Ishikawa (cell line): ENCODE results near the gene PRRC2A.

Experiments used
- CEBPB ChIP-seq: IDR thresholded peaks from 2 replicates; pipeline ENCODE4 v1.6.1; 2012
- CREB1 ChIP-seq: IDR thresholded peaks from 2 replicates; pipeline ENCODE4 v1.6.1; 2012; ENCODE audit warnings: low read depth
- EGR1 ChIP-seq: IDR thresholded peaks from 2 replicates; pipeline ENCODE4 v1.6.1; 2012
- EP300 ChIP-seq: IDR thresholded peaks from 2 replicates; pipeline ENCODE4 v1.6.1; 2012; ENCODE audit warnings: borderline replicate concordance
- FOXM1 ChIP-seq: IDR thresholded peaks from 2 replicates; pipeline ENCODE4 v1.6.1; 2012; ENCODE audit warnings: low read depth, borderline replicate concordance
- MAX ChIP-seq: IDR thresholded peaks from 2 replicates; pipeline ENCODE4 v1.6.1; 2012
- NFIC ChIP-seq: IDR thresholded peaks from 2 replicates; pipeline ENCODE4 v1.6.1; 2012
- RAD21 ChIP-seq: IDR thresholded peaks from 2 replicates; pipeline ENCODE4 v1.6.1; 2012; ENCODE audit warnings: low read depth
- REST ChIP-seq: IDR thresholded peaks from 2 replicates; pipeline ENCODE4 v1.6.1; 2012; ENCODE audit warnings: low read depth, mild to moderate bottlenecking
- TAF1 ChIP-seq: IDR thresholded peaks from 2 replicates; pipeline ENCODE4 v1.6.1; 2012; ENCODE audit warnings: low read depth, mild to moderate bottlenecking
- TCF12 ChIP-seq: IDR thresholded peaks from 2 replicates; pipeline ENCODE4 v1.6.1; 2012; ENCODE audit warnings: low read depth
- TEAD4 ChIP-seq: IDR thresholded peaks from 2 replicates; pipeline ENCODE4 v1.6.1; 2012
- USF1 ChIP-seq: IDR thresholded peaks from 2 replicates; pipeline ENCODE4 v1.6.1; 2012
- YY1 ChIP-seq: IDR thresholded peaks from 2 replicates; pipeline ENCODE4 v1.6.1; 2012; ENCODE audit warnings: low read depth
- ZBTB7A ChIP-seq: IDR thresholded peaks from 2 replicates; pipeline ENCODE4 v1.6.1; 2012; ENCODE audit warnings: low read depth

Gene PRRC2A

GRCh38 chr6:31630177-31630934 lies 9.8 kb downstream of the PRRC2A start:
- TF ChIP-seq EP300 (no peak), USF1 (no peak), TAF1 (no peak), FOXM1 (no peak), CREB1 (no peak), TEAD4 (no peak), CEBPB (no peak), REST (no peak), ZBTB7A (no peak), TCF12 (no peak), MAX (no peak), YY1 (no peak), NFIC (no peak), EGR1 (no peak), RAD21 (no peak)

DNA sequence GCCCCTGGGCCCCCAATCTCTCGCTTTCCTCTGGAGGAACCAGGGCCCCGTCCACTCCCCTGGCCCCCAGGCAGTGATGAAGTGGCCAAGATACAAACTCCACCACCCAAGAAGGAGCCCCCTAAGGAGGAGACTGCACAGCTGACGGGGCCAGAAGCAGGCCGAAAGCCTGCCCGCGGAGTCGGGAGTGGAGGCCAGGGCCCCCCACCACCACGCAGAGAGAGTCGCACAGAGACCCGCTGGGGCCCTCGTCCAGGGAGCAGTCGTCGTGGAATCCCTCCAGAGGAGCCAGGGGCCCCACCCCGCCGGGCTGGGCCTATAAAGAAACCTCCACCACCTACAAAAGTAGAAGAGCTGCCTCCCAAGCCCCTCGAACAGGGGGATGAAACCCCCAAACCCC lies 10.7 kb downstream of the PRRC2A start:
- TF ChIP-seq TAF1: no peak
- no peak for TF ChIP-seq YY1

DNA sequence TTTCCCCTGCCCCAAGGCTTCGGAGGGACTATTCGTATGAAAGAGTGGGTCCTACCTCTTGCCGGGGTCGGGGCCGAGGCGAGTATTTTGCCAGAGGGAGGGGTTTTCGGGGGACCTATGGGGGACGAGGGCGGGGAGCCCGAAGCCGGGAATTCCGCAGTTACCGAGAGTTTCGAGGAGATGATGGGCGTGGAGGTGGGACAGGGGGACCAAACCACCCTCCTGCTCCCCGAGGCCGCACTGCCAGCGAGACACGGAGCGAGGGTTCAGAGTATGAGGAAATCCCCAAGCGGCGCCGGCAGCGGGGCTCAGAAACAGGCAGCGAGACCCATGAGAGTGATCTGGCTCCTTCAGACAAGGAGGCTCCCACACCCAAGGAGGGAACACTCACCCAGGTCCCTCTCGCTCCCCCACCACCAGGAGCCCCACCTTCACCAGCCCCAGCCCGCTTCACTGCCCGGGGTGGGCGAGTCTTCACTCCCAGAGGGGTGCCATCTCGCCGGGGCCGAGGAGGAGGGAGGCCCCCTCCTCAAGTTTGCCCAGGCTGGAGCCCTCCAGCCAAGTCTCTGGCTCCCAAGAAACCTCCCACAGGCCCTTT lies 11.3 kb downstream of the PRRC2A start:
- TF ChIP-seq RAD21: no peak
- no peak for TF ChIP-seq YY1
- TF ChIP-seq FOXM1: no peak
- no peak for TF ChIP-seq MAX
- no peak for TF ChIP-seq USF1

- TF ChIP-seq YY1 (no peak), FOXM1 (no peak), TEAD4 (no peak), USF1 (no peak), CEBPB (no peak), EGR1 (no peak), CREB1 (no peak), ZBTB7A (no peak), REST (no peak), MAX (no peak), EP300 (no peak), TAF1 (no peak), RAD21 (no peak), NFIC (no peak), TCF12 (no peak)
Observed at GRCh38 chr6:31632279-31632946, 11.9 kb downstream of the PRRC2A start.

DNA sequence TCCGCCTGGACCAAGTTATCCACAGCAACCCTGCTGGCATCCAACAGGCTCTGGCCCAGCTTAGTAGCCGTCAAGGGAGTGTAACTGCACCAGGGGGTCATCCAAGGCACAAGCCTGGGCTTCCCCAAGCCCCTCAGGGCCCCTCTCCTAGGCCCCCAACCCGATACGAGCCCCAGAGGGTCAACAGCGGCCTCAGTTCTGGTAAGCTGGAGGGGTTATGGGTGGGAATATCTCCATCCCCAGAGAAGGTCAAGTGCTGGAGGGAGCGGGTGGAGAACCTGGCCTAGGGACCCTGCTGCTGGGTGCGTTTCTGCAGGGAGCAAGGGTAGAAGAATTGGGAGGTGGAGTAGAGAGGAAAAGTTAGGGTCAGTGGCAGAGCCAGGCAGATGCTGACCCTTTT lies 12.9 kb downstream of the PRRC2A start:
- TF ChIP-seq CEBPB (no peak), ZBTB7A (no peak), CREB1 (no peak), EP300 (no peak), RAD21 (no peak), TCF12 (no peak), REST (no peak), YY1 (no peak), TEAD4 (no peak), FOXM1 (no peak), MAX (no peak), EGR1 (no peak), USF1 (no peak), NFIC (no peak), TAF1 (no peak)
